GM12872 (cell line): ENCODE results near the gene ACOT4.

ENCODE experiments used
- CTCF ChIP-seq: IDR thresholded peaks from 3 replicates; pipeline ENCODE4 v1.5.1; 2011; ENCODE audit warnings: low read depth, mild to moderate bottlenecking, low read length, moderate library complexity; ENCODE audit not compliant: insufficient read depth

Gene ACOT4

GRCh38 chr14:73576391-73576790, 15.3 kb upstream of the ACOT4 start:
- no peak for TF ChIP-seq CTCF

GRCh38 chr14:73588695-73589094, 3.0 kb upstream of the ACOT4 start:
- no peak for TF ChIP-seq CTCF

- TF ChIP-seq CTCF, result no peak
Measured at GRCh38 chr14:73589116-73589515, 2.6 kb upstream of the ACOT4 start.

GRCh38 chr14:73594491-73594890, 2.8 kb downstream of the ACOT4 start:
- TF ChIP-seq CTCF, result no peak

- TF ChIP-seq CTCF, result no peak
Measured at GRCh38 chr14:73599499-73599898, 7.8 kb downstream of the ACOT4 start.

GRCh38 chr14:73602994-73603393, 11.3 kb downstream of the ACOT4 start:
- TF ChIP-seq CTCF, result no peak

GRCh38 chr14:73606271-73606670, 14.6 kb downstream of the ACOT4 start:
- no peak for TF ChIP-seq CTCF

- TF ChIP-seq CTCF, result no peak
Measured at GRCh38 chr14:73607241-73607640, 15.6 kb downstream of the ACOT4 start.
